MM.1S (cell line): ENCODE measurements around the gene WNK1.

Source experiments
- DNase-seq: peaks from one replicate; pipeline ENCODE4 v3.0.0-alpha.2; 2015
- H2AFZ ChIP-seq: fragments of 300-600 bp; sonication (generic); 2 replicates; pipeline ENCODE4 v1.6.0; 2016; ENCODE audit warnings: antibody characterized with exemption, low read length
- H3F3A ChIP-seq: fragments of 300-600 bp; sonication (generic); 2 replicates; pipeline ENCODE4 v1.6.1; 2016; ENCODE audit warnings: mild to moderate bottlenecking, antibody characterized with exemption, low read length, moderate library complexity, mixed read lengths; ENCODE audit not compliant: insufficient read depth
- H3K27ac ChIP-seq: fragments of 300-600 bp; sonication (generic); 2 replicates; pipeline ENCODE4 v1.5.1; 2016; ENCODE audit warnings: mild to moderate bottlenecking, low read length
- H3K27me3 ChIP-seq: fragments of 300-600 bp; sonication (generic); replicated peaks from 2 replicates; pipeline ENCODE4 v1.6.0; 2016; ENCODE audit warnings: low read length; ENCODE audit not compliant: insufficient read depth
- H3K36me3 ChIP-seq: fragments of 300-600 bp; sonication (generic); replicated peaks from 2 replicates; pipeline ENCODE4 v1.6.1; 2016; ENCODE audit warnings: mild to moderate bottlenecking, low read length, mixed read lengths; ENCODE audit not compliant: insufficient read depth
- H3K4me1 ChIP-seq: fragments of 300-600 bp; sonication (generic); 2 replicates; pipeline ENCODE4 v1.6.1; 2016; ENCODE audit warnings: low read length, mixed read lengths
- H3K4me2 ChIP-seq: fragments of 300-600 bp; sonication (generic); 2 replicates; pipeline ENCODE4 v1.6.0; 2016; ENCODE audit warnings: low read depth, low read length
- H3K4me3 ChIP-seq: fragments of 300-600 bp; sonication (generic); 2 replicates; pipeline ENCODE4 v1.5.1; 2016; ENCODE audit warnings: low read length, mixed read lengths
- H3K79me2 ChIP-seq: fragments of 300-600 bp; sonication (generic); 2 replicates; pipeline ENCODE4 v1.6.1; 2016; ENCODE audit warnings: mixed run types, low read length, mixed read lengths
- H3K9ac ChIP-seq: fragments of 300-600 bp; sonication (generic); 2 replicates; pipeline ENCODE4 v1.6.1; 2016; ENCODE audit warnings: low read length, mixed read lengths
- H3K9me2 ChIP-seq: fragments of 300-600 bp; sonication (generic); replicated peaks from 2 replicates; pipeline ENCODE4 v1.6.1; 2016; ENCODE audit warnings: mild to moderate bottlenecking, low read length, mixed read lengths; ENCODE audit not compliant: insufficient read depth
- H3K9me3 ChIP-seq: fragments of 300-600 bp; sonication (generic); replicated peaks from 2 replicates; pipeline ENCODE4 v1.6.1; 2016; ENCODE audit warnings: mild to moderate bottlenecking, low read length, mixed read lengths; ENCODE audit not compliant: insufficient read depth
- H4K20me1 ChIP-seq: fragments of 300-600 bp; sonication (generic); 2 replicates; pipeline ENCODE4 v1.6.1; 2016; ENCODE audit warnings: mild to moderate bottlenecking, low read length, moderate library complexity, mixed read lengths; ENCODE audit not compliant: insufficient read depth
- EZH2 ChIP-seq: fragments of 300-600 bp; sonication (generic); optimal IDR thresholded peaks from 2 replicates; pipeline ENCODE3; 2017; ENCODE audit warnings: low read depth, mild to moderate bottlenecking, antibody characterized with exemption, low read length, mixed read lengths
- EZH2phosphoT487 ChIP-seq: fragments of 300-600 bp; sonication (generic); IDR thresholded peaks from 2 replicates; pipeline ENCODE4 v1.6.1; 2018; ENCODE audit warnings: antibody characterized with exemption, low read length
- TF ChIP-seq, protein P1 (sequence below): fragments of 300-600 bp; sonication (generic); IDR thresholded peaks from 2 replicates; pipeline ENCODE4 v1.5.1; 2016; ENCODE audit warnings: antibody characterized with exemption, low read length, mixed read lengths

WNK1 gene

GRCh38 chr12:907413-908185, 155.2 kb downstream of the WNK1 start:
- H3K4me2 ChIP-seq = no peak overlapping the region
- H3K79me2 ChIP-seq = no peaks in the 10 kb centered on the region
- no peak overlapping the region for H3K4me3 ChIP-seq
- H3K9ac ChIP-seq = no peak overlapping the region
- H4K20me1 ChIP-seq = no peaks in the 10 kb centered on the region
- no peaks in the 10 kb centered on the region for H3F3A ChIP-seq
- TF ChIP-seq EZH2phosphoT487 = no peak
- TF ChIP-seq, protein P1, sequence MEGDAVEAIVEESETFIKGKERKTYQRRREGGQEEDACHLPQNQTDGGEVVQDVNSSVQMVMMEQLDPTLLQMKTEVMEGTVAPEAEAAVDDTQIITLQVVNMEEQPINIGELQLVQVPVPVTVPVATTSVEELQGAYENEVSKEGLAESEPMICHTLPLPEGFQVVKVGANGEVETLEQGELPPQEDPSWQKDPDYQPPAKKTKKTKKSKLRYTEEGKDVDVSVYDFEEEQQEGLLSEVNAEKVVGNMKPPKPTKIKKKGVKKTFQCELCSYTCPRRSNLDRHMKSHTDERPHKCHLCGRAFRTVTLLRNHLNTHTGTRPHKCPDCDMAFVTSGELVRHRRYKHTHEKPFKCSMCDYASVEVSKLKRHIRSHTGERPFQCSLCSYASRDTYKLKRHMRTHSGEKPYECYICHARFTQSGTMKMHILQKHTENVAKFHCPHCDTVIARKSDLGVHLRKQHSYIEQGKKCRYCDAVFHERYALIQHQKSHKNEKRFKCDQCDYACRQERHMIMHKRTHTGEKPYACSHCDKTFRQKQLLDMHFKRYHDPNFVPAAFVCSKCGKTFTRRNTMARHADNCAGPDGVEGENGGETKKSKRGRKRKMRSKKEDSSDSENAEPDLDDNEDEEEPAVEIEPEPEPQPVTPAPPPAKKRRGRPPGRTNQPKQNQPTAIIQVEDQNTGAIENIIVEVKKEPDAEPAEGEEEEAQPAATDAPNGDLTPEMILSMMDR = no peak
- TF ChIP-seq EZH2 = no peak
- no peak overlapping the region for H3K27ac ChIP-seq
- no peak overlapping the region for H2AFZ ChIP-seq
- no peak for DNase-seq
- H3K9me3 ChIP-seq = no peaks in the 10 kb centered on the region
- H3K4me1 ChIP-seq = no peaks in the 10 kb centered on the region
- H3K36me3 ChIP-seq = 0 out of 2 replicates have a peak, but pooled peaks cover 2% of the 10 kb centered on the region
- no peaks in the 10 kb centered on the region for H3K27me3 ChIP-seq
- no peaks in the 10 kb centered on the region for H3K9me2 ChIP-seq

GRCh38 chr12:909861-910260, 157.5 kb downstream of the WNK1 start:
- no peaks in the 10 kb centered on the region for H3K27me3 ChIP-seq
- no peaks in the 10 kb centered on the region for H3K4me1 ChIP-seq
- no peak for TF ChIP-seq EZH2
- TF ChIP-seq, protein P1 = no peak
- TF ChIP-seq EZH2phosphoT487 = no peak
- H3F3A ChIP-seq = no peaks in the 10 kb centered on the region
- H3K4me2 ChIP-seq = no peak overlapping the region
- no peak overlapping the region for H3K4me3 ChIP-seq
- no peaks in the 10 kb centered on the region for H3K9me2 ChIP-seq
- H4K20me1 ChIP-seq = no peaks in the 10 kb centered on the region
- no peaks in the 10 kb centered on the region for H3K79me2 ChIP-seq
- H3K36me3 ChIP-seq = peaks cover 10% of the 10 kb centered on the region; the same call in 1 of the 2 replicates
- H3K9me3 ChIP-seq = no peaks in the 10 kb centered on the region
- no peak overlapping the region for H2AFZ ChIP-seq
- no peak for DNase-seq
- no peak overlapping the region for H3K9ac ChIP-seq
- no peak overlapping the region for H3K27ac ChIP-seq

DNA sequence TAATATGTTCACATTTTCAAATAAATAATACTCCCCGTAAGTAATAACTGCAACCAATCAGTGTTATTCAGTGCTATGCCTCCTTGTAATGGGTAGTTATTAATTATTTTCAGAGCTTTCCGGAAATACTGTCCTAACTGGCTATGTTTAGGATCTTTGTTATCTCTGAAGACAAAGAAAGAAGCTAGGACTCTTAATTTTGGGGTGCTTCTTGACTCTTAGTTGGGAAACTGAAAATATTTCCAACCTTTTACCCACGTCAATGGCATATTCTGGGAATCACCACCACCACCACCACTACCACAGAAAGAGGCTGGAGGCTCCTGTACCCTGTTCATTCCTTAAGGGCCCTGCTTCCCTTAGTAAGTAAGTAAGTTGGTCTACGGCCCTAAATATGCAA, 158.0 kb downstream of the WNK1 start:
- Histone ChIP-seq H4K20me1 (no peaks in the 10 kb centered on the region), H3K4me3 (no peak overlapping the region), H3F3A (no peaks in the 10 kb centered on the region), H2AFZ (no peak overlapping the region), H3K4me1 (no peaks in the 10 kb centered on the region), H3K9me2 (no peaks in the 10 kb centered on the region), H3K27ac (no peak overlapping the region), H3K9ac (no peak overlapping the region), H3K27me3 (no peaks in the 10 kb centered on the region), H3K9me3 (no peaks in the 10 kb centered on the region), H3K79me2 (no peaks in the 10 kb centered on the region), H3K4me2 (no peak overlapping the region), H3K36me3 (peaks cover 10% of the 10 kb centered on the region; the same call in 1 of the 2 replicates)
- TF ChIP-seq EZH2 (no peak), EZH2phosphoT487 (no peak)
- TF ChIP-seq, protein P1 = no peak
- DNase-seq = no peak
